ENCODE results near the gene B9D1. TPM values are rescaled to one million over a fixed set of nuclear protein-coding genes. Genes with fewer than 3 reads are reported as not detected.

Gene B9D1
- total and polyA plus RNA-seq, 11 donors: 5.6 to 27.9 (median 10.7) TPM

DNA sequence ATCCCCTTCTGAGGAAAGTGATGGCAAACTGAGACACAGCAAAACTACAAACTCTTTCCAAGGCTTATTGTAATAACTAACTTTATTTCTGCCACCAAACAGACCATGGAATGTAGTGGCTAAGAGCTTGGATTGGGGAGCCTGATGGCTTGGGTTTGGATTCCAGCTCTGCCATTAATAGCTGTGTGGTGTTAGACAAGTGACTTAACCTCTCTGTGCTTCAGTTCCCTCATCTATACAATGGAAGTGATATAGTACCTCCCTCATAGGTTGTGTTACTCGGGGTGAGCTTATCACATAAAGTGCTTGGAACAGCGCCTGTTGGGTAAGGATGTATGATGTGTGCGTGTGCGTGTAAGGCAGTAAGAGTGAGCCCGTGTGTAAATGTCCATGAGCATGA is 42.6 kb upstream of the B9D1 start:
- H3K36me3 ChIP-seq: no peaks in the 10 kb centered on the region
- DNase-seq (no peak), ATAC-seq (no peak)
- intact Hi-C loops (cut with DNase I): no loop called here
- TF ChIP-seq, protein P1, sequence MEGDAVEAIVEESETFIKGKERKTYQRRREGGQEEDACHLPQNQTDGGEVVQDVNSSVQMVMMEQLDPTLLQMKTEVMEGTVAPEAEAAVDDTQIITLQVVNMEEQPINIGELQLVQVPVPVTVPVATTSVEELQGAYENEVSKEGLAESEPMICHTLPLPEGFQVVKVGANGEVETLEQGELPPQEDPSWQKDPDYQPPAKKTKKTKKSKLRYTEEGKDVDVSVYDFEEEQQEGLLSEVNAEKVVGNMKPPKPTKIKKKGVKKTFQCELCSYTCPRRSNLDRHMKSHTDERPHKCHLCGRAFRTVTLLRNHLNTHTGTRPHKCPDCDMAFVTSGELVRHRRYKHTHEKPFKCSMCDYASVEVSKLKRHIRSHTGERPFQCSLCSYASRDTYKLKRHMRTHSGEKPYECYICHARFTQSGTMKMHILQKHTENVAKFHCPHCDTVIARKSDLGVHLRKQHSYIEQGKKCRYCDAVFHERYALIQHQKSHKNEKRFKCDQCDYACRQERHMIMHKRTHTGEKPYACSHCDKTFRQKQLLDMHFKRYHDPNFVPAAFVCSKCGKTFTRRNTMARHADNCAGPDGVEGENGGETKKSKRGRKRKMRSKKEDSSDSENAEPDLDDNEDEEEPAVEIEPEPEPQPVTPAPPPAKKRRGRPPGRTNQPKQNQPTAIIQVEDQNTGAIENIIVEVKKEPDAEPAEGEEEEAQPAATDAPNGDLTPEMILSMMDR (IDR thresholded peaks at IDR 0.05): no peak
- no peak for TF ChIP-seq POLR2A (IDR thresholded peaks at IDR 0.05)
- 86 to 94% (median 91%) methylated on average over 5 of the region's 5 CpGs for WGBS, 4 donors
- no peak overlapping the region for H3K4me3 ChIP-seq
- no peaks in the 10 kb centered on the region for H3K9me3 ChIP-seq
- no peak overlapping the region for H3K27ac ChIP-seq
- no peaks in the 10 kb centered on the region for H3K27me3 ChIP-seq
- peaks cover 0 to 5% (median 0%) of the 10 kb centered on the region in 12 donors for H3K4me1 ChIP-seq

DNA sequence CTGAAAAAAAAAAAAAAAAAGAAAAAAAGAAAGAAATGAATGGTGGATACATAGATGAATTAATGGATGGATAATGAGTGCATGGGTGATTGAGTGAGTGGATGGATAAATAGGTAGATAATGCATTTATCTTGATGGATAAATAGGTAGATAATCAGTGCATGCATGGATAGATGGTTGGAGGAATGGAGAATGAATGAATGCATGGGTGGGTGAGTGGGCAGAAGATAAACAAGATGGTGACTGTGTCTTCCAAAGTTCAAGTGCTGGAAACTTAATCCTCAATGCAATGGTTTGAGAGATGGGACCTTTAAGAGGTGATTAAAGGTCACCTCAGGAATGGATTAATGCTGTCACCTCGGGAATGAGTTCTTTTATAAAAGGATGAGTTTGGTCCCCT is 41.7 kb upstream of the B9D1 start:
- DNase-seq (no peak), ATAC-seq (no peak)
- Histone ChIP-seq H3K4me1 (peaks cover 0 to 13% (median 0%) of the 10 kb centered on the region in 12 donors), H3K27ac (no peak overlapping the region), H3K36me3 (no peaks in the 10 kb centered on the region), H3K27me3 (no peaks in the 10 kb centered on the region), H3K9me3 (no peaks in the 10 kb centered on the region), H3K4me3 (no peak overlapping the region)
- intact Hi-C loops (cut with DNase I): no loop called here
- WGBS, 4 donors: 75 to 86% (median 84%) methylated on average over 1 of the region's 1 CpG
- TF ChIP-seq, protein P1 (IDR thresholded peaks at IDR 0.05): no peak
- no peak for TF ChIP-seq POLR2A (IDR thresholded peaks at IDR 0.05)

DNA sequence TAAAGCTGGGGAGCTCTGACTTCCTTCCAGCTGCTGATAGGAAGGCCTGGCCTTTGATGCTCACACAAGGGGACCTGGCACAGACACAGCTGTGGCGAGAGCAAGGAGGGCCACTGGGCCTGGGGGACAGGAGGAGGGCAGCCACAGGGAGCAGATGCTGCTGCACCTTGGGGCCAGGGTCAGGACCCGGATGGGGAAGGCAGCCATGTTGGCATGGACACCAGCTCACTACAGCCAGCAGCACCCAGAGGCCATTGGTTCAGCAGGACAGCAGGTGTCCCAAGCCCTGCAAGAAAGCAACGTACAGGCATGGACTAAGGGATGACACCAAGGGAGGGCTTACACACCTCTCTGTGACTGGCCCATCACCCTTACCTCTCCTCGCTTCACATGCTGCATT is 40.5 kb upstream of the B9D1 start:
- WGBS, 4 donors: 91 to 98% (median 97%) methylated on average over 3 to 4 of the region's 4 CpGs
- Histone ChIP-seq H3K4me1 (peaks cover 0 to 25% (median 10%) of the 10 kb centered on the region in 12 donors), H3K9me3 (no peaks in the 10 kb centered on the region), H3K4me3 (no peak overlapping the region), H3K27me3 (no peaks in the 10 kb centered on the region), H3K27ac (no peak overlapping the region), H3K36me3 (no peaks in the 10 kb centered on the region)
- no peak for TF ChIP-seq POLR2A (IDR thresholded peaks at IDR 0.05)
- TF ChIP-seq, protein P1 (IDR thresholded peaks at IDR 0.05): no peak
- ATAC-seq (no peak), DNase-seq (no peak)
- intact Hi-C loops (cut with DNase I): no loop called here

DNA sequence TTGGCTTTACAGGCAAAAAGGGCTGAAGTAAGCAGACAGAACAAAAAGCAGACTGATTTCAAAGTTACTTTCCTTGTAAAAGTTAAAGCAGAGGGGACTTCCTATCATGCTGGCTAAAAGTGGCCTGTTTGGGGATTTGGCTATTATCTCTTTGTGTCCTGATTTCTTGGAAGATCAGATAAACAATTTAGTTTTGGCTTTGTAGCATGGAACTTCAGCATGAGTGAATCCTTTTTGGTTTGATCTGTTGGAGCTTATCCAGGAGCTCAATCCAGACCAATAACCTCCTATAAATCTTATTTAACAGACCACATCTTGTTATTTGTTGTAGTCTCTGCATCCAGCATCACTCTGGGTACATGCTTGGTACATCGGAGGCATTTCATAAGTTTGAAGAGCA is 39.6 kb upstream of the B9D1 start:
- ATAC-seq (no peak), DNase-seq (no peak)
- intact Hi-C loops (cut with DNase I): no loop called here
- Histone ChIP-seq H3K36me3 (no peaks in the 10 kb centered on the region), H3K27me3 (no peaks in the 10 kb centered on the region), H3K9me3 (no peaks in the 10 kb centered on the region), H3K27ac (no peak overlapping the region), H3K4me1 (peaks cover 0 to 31% (median 15%) of the 10 kb centered on the region in 12 donors), H3K4me3 (no peak overlapping the region)
- 92 to 96% (median 95%) methylated on average over 1 of the region's 1 CpG for WGBS, 4 donors
- TF ChIP-seq, protein P1 (IDR thresholded peaks at IDR 0.05): no peak
- TF ChIP-seq POLR2A (IDR thresholded peaks at IDR 0.05): no peak

All from heart left ventricle (tissue), 16 donors.